ENCODE results near the gene ESRRB.

The ESRRB gene

DNA sequence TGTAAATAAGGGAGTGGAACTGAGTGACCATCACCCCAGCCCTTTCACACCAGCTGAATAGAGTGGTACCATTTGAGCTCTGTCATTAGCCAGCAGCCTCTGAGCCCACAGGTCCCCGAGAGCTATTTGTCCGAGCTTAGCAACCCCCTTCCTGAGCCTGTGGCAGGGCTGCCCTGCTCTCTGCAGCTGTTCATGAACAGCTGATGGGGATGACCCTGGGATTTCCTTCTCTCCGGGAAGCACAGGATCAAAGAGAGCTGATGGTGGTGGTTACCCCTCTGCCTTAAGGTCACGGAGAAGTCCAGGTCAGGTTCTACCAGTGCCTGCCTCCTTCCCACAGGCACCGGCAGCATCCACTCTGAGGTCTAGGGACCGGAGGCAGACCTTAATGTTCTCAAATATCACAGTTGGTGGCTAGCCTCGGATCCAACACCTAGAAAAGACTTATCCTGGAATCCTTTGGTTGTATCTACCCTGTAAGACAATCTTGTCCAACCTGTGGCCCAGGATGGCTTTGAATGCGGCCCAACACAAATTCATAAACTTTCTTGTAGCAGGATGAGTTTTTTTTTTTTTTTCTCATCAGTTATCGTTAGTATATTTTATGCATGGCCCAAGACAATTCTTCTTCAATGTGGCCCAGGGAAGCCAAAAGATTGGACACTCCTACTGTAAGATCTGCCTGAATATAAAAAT lies 81.1 kb downstream of the ESRRB start:
- DNase-seq, result no peak

DNA sequence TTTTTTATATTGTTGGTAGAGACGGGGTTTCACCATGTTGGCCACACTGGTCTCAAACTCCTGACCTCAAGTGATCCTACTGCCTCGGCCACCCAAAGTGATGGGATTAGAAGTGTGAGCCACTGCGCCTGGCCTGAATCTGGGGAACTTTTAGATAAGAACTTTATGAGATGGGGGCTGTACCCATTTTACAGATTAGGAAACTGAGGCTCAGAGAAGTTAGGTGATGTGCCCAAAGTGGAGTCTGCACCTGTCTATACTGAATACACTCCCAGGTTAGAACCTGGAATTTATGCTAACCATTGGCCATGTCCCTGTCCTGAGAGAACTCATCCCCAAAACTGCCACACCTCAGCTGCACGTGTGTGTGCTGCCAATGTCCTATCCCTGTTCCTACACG lies 81.9 kb downstream of the ESRRB start:
- no peak for DNase-seq

DNA sequence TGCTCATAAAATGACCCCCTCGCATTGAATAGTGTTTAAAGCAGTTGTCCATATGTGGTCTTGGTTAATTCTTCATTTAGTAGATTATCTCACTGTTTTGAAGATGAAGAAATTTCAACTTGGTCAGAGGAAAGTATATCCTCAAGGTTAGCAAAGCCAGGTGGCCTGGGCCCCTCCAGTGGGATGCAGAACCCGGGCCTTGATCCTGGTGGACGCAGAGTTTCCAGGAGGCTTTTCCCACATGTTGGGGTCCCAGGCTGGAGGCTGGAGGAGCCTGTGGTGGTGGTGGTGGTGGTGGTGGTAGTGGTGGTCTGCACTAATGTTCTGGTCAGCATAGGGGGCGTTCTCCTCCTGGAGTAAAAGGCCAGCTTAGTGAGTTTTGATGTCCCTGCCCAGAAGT lies 85.9 kb downstream of the ESRRB start:
- no peak for DNase-seq

DNA sequence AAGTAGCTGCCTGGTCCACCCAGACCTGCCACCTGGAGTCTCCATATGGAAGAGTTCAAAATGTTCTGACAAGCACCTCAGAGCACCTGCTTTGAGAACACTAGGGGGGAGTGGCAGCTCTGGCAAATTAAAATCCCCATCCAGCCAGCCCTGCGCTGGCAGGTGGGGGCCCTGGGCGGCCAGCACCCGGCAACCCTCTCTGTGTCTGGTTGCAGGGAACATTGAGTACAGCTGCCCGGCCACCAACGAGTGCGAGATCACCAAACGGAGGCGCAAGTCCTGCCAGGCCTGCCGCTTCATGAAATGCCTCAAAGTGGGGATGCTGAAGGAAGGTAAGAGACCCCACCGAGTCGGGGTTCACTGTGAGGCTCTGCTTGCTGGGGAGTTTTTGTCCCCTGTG lies 86.4 kb downstream of the ESRRB start:
- DNase-seq, result no peak

DNA sequence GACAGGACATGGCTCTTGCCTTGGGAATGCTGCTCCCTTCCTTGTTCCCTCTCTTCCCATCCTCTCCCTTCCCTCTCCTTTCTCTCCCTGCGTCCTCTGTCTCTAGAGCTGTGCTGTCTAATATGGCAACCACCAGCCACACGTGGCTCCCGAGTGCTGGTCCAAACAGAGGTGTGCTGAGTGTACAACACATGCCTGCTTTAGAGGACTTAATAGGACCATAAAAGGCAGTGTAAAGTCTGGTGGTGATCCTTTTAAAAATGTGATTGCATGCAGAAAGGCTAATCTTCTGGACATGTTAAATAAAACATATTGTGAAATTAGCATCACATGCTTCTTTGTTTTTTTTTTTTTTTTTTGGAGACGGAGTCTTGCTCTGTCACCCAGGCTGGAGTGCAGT lies 87.2 kb downstream of the ESRRB start:
- DNase-seq, result no peak

DNA sequence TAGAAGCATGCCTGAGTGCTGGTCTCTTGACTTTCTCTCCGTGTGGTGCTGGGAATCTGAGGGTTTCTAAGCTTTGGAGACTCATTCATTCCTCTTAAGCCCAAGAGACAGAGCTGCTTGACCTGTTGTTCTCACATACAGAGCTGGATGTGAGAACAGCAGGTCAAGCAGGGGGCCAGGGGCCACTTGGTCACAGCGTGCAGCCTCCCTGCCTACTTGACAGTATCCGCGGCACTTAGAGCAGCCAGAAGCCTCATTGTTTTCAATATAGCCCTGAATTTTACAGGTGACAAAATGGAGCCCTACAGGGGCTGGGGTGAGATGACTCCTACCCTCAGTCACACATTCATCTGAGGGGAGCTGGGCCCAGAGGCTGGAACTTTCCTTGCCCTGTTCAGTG lies 88.9 kb downstream of the ESRRB start:
- no peak for DNase-seq

DNA sequence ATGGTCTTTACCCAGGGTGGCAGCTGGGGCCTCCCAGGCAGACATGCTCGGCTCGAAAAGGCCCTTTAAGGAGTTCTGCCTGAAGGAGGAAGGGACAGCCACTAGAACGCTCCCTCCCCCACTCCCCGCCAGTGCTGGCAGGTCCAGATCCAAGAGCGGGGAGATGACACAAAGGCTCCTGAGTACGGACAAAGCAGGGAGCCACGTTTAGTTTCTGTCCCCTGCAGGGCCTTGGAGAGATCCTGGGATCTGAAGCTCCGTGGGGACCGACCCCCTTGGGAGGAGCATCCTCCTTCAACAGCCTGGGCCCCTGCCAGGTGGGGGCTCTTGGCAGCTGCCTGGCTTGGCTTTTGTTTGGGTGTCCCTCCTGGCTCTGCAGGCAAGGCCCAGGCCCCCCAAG lies 89.7 kb downstream of the ESRRB start:
- DNase-seq, result no peak

DNA sequence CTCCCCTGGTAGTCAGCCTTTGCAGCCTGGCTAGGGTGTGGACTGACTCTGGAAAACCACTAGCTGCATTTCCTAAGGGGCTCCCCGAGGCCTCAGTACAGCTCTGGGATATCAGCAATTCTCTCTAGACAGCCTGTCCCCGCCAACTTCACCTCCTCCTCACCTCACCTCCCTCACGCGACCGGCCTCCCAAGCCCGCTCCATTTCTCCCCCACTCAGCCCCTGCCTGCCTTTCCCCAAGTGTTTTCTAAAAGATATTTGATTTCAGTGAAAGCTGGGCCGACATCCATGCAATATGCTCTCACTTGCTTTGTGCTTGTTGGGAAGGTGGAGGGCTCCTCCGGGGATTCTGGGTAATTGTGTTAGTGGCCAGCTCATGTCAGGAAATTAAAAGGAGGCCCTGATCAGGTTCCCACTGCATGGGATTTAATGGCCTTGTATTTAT lies 91.8 kb downstream of the ESRRB start:
- DNase-seq, result no peak

DNA sequence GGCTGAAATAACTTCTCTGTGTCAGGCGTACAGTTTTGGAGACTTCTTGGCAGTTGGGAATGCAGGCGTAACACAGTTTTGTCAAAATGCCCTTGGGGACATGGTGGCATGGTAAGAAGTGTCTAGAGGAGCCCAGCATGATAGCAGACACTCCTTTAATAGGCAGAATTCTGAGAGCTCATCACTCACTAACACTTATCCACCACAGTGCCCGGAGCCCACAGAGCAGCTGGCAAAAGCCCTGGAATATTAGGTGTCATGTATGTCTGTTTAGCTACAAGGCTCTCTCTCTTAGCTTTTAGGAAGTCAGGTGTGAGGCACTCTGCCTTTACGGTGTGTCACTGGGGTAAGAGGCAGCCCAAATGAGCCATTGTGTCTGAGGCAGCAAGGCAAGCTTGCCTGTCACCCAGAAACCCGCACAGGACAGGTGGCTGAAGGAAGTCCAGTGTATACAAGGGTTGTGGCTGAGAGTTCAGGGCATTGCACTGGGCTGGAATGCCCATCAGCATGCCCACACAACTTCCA lies 96.3 kb downstream of the ESRRB start:
- no peak for DNase-seq

DNA sequence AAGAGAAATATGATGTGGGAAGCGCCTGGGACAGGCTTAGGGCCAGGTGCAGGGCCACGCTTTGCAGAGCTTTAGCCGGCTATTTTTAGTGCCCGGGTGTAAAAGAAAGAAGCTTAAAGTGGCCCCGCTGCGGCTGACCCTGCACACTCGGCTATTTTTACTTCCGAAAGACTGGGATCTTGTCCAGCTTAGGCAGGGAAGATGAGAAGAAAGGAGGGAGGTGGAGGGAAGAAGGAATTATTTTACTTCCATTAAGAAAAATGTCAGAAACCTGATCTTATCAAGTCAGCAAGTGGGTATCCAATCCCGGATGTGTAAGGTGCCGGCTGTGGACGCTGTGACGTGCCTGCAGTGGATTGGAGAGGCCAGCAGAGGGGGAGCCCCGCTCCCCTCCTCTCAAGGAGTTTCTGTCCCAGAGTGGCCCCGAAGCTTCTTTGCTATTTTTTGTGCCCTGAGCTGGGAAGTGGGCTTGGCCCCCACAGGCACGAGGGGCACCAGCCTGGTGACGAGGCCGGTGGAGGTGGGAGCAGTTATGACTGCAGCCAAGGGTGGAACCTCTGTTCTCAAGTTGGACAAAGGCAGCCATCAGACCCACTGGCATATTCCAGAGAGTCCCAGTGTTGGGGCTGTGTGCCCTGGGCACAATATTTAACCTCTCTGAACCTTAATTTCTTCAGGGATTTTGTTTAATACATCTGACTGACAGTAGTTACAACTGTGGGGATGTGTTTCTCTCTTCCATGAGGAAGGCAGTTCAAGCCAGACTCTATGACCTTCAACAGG lies 97.7 kb downstream of the ESRRB start:
- DNase-seq, result no peak

DNA sequence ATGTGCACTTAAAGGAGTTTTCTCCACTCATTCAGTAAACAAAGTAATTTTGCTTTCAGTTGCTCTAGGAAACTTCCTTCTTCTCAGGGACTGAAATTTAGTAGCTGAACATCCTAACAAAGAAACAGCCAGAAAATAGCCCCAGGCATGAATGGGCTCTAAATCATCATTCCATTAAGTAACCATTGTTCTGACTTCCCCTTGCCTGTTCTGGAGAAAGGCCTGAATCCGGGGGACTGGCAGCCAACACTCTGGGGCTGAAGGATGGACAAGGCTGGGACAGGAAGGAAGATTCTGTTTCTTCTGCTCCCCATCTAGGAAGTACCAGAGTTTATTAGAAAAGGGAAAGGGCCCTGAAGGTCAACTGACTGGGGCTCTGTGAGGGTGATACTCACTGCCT lies 104.5 kb downstream of the ESRRB start:
- DNase-seq, result no peak

DNA sequence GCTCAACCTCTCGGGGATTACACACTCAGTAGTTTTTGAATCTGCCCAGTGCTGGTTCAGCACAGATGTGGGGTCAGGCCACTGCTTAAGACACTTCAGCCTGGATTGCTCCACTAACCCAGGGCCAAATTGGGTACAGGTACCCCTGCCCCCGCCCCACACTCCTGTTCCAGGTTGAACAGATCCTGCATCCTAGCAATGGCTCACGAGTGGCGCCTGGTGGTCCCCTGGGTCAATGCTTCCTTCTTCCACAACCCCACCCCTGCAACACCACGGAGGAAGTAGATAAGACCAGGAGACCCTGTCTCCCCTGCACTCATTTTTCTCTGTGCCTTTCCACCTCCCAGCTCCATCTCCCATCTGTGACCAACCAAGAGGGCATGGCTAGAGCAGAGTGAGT lies 108.4 kb downstream of the ESRRB start:
- no peak for DNase-seq

DNA sequence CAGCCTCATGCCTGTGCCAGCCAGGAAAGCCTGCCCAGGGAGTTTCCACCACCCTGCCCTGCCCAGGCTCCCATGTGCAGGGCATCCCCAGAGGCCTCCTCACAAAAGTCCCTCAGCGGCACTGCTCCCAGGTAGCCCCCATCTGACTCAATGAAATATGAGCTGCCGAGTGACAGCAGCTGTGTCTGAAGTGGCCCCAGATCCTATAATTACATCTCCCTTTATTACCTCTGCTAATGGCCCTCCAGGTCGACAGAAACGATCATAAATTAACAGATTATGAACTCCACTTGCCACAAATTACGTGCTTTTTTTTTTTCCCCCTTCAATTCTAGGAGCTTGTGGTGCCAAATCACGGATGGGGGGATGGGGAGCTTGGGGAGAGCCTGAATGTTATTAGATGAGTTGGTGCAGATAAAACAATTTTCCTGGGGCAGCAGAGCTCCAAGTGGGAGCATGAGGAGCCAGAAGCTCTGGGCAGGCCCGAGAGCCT lies 110.4 kb downstream of the ESRRB start:
- no peak for DNase-seq

DNA sequence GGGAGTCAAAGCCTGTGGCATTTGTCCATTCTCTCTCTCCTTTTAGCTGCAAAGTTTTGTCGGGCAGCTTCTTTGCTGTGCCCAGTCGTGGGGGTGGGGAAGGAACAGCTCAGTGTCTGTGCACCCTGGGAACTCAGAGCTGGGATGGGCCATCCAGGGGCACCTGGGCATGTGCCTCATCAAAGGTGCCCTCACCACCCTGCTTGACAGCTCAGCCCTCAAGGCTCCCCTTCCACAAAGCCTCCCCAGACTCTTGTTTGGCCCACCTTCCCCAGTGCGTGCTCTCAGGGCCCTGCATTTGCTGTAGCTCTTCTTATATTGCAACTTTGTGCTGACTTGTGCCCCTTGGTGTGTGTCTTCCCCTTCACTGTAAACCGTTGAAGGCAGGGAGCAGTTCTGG lies 112.6 kb downstream of the ESRRB start:
- no peak for DNase-seq

DNA sequence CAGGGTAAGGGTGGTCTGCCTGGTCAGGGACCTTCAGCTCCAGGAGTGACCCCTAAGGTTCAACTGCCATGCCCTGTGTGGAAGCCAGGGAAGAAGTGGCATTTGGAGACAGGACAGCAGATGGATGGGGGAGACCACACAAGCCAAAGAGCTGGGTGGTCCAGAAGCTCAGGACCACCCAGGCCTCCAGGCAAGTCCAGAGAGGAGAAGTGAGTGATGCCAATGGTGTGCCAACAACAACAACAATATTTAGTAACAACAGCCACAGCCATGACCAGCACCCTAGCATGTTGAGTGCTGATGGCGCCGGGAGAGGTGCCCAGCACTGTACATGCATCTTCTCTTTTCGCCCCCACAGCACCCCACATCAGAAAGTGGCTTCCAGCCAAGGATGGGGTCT lies 113.7 kb downstream of the ESRRB start:
- no peak for DNase-seq

DNA sequence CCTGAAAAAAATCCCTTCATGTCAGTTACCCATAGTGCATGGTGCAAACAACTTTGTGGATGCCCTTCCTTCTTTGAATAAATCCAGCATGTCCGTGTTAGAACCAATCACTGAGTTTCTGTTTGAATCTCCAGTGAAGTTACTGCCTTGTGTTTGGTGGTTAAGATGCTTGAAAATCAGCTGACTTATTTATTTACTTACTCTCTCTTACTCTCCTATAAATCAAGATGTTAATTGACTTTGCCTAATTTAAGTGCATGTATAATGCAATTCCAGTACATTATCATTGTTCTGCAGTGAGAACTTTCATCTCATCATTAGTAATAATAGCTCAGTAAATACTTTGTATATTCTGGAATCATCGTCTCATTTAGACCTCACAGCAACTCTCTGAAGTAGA lies 114.2 kb downstream of the ESRRB start:
- no peak for DNase-seq

DNA sequence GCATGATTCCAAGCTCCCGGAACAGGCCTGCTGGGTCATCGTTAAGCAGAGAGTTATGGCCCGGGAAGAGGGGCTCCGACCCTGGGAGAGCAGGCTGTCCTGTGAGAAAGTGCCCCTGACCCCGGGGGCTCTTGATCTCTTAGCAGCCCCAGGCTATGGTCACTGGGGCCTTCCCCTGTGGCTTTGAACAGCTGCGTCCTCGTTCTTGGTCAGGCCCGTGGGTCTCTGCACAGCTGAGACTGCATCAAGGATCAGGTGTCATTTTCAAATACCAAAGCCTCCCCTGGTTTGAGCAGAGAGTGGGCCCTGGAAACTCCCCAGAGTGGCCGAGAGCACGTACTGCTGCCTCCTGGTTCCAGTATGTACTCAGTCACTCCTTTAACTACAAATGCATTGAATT lies 114.8 kb downstream of the ESRRB start:
- no peak for DNase-seq

DNA sequence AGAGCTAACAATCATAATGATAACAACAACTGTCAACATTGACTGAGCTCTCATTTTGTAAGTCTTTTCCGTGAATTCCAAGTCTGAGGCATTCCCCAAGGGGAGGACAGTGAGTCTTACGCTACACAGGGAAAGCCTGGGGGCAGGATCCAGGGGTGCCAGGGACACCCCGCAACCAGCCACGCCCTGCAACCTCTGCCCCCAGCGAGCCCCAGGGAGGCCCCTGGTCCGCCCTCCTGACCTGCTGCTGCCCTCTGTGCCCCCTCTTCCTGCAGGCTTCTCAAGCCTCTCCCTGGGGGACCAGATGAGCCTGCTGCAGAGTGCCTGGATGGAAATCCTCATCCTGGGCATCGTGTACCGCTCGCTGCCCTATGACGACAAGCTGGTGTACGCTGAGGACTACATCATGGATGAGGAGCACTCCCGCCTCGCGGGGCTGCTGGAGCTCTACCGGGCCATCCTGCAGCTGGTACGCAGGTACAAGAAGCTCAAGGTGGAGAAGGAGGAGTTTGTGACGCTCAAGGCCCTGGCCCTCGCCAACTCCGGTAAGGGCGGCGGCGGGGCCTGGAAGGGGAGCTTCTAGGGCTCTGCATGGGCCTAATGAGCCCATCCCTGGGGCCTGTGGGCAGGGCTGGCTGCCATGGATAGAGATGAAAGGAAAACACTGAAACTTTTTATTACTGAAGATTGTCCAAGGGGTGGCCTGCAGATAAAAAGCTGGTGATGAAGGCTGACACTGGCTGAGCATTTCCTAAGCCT lies 115.4 kb downstream of the ESRRB start:
- DNase-seq, result no peak

DNA sequence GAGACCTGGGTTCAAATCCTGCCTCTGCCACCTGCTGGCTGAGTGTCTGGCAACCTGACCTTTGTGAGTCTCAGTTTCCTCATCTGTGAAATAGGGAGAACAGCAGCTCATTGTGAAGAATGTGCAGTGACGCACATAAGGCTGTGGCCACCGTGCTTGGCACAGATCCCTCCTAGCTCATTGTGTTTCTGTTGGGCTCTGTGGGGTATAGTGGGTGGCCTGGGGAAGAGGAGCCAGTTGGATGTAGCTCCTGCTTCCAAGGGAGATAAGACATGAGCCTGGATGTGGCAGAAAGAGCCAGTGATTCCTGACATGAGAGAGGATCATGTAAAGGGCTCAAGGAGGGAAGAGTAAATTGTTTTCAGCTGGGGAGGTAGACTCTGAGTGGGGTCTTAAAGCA lies 120.0 kb downstream of the ESRRB start:
- no peak for DNase-seq

DNA sequence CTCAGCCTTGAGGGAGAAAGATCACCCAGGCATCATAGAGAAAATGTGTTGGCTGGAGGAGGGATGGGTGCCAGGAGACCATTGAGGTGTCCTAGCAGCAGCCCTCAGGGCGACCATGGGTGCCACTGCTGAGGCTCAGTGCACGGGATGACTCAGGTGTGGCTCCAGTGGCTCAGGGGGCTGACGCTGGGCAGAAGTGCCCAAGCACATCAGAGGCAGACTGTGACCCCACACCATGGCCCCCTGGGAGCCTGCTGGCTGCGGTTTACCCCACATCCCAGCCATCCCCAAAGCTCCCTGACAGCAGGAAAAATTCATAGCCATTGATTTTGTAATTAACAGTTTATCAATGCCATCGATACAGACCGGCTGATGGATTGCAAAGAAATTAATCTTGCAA lies 120.7 kb downstream of the ESRRB start:
- no peak for DNase-seq

DNA sequence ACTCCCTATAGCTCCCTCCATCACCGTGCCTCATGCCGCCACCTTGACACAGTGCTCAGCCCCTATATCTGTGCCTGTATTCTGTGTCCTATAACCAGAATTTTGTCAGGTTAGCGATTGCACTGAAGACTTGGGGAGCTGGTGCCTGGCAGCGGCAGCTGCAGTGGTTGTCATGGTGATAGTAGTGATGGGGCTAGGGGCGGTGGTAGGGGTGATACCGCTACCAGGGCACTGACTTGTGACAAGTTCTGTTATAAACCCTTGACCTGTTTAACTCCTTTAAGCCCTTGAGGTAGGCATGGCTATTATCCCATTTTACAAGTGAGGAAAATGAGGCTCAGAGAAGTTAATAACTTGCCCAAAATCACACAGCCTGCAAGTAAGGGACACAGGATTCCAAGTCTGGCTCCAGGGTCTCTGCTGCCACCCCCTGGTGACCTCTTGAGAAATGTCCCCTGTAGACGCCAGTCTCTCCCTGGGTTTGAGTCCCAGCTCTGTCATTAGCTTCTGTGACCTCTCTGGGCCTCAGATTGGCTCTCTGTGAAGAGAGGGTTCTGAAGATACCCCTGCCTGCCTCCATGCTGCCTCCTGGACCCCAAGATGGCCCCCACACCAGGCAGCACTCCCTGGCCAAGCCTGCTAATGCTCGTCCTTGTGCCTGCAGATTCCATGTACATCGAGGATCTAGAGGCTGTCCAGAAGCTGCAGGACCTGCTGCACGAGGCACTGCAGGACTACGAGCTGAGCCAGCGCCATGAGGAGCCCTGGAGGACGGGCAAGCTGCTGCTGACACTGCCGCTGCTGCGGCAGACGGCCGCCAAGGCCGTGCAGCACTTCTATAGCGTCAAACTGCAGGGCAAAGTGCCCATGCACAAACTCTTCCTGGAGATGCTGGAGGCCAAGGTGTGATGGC lies 121.9 kb downstream of the ESRRB start:
- no peak for DNase-seq

DNA sequence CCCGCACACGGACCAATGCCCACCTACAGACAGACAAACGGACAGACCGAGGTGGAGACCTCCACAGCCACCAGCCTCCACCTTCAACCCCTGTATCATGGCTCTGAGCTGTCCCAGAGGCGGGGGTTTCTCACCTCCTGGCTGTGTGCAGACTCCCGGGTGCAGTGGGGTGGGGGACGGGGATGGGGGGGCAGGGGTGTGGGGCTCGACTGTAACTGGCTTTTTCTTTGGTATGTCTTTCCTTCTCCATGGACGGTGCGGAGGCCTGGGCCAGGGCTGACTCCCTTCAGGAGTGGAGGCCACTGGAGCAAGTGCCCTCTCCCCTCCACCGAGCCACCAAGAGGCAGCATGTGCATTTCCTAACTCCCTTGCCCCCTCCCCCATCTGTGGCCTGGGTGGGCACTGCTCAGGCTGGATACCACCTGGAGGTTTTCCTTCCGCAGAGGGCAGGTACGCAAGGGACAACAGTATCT lies 122.6 kb downstream of the ESRRB start:
- DNase-seq, result no peak
